Endothelial cell of umbilical vein (primary cell): ENCODE data around the gene ZDHHC14. TPM values are rescaled to one million over a fixed set of nuclear protein-coding genes. Genes with fewer than 3 reads are reported as not detected.

Source experiments
- BruUV-seq: library from RNA; stranded (reverse); fragments of 400-500 nt; replicated peaks from 2 replicates; lab custom pipeline; 2021; lab: Mats Ljungman, UMichigan
- CTCF ChIA-PET: fragments of 300-600, 350-600 bp; sonication (Branson Sonifier 250); formaldehyde crosslinking; loops from one replicate; lab custom pipeline; 2021; ENCODE audit warnings: antibody characterized with exemption, inconsistent platforms; lab: Charles Lee
- POLR2A ChIA-PET: fragments of 300-600, 350-600 bp; sonication (Branson Sonifier 250); formaldehyde crosslinking; loops from one replicate; lab custom pipeline; 2021; ENCODE audit warnings: antibody characterized with exemption, inconsistent platforms; lab: Charles Lee
- DNase-seq: peaks from one replicate; pipeline ENCODE4 v3.0.0-alpha.2; 2011; ENCODE audit warnings: low read depth, low spot score
- FAIRE-seq: peaks from 2 replicates; lab custom pipeline; 2011; peaks lifted over from hg19 to GRCh38; lab: Jason Lieb, UNC
- H2AFZ ChIP-seq: 2 replicates; pipeline ENCODE4 v1.6.0; 2012; ENCODE audit warnings: low read depth, low read length, control low read depth, inconsistent platforms
- H3K27ac ChIP-seq: 2 replicates; pipeline ENCODE4 v1.5.1; 2011; ENCODE audit warnings: low read depth, mild to moderate bottlenecking, control low read depth, low read length, moderate library complexity; ENCODE audit not compliant: insufficient read depth
- H3K27me3 ChIP-seq, 2 experiments: 2 replicates each; pipeline versions ENCODE4 v1.6.0 to v1.6.1; 2011; ENCODE audit warnings: low read length in 2 of 2, mixed read lengths in 1 of 2; ENCODE audit not compliant: control insufficient read depth in 2 of 2, insufficient read depth in 2 of 2
- H3K36me3 ChIP-seq, 2 experiments: 2 replicates in 1 of 2; 3 replicates in 1 of 2; pipeline ENCODE4 v1.5.1; 2011; ENCODE audit warnings: low read length in 2 of 2, mild to moderate bottlenecking in 1 of 2, moderate library complexity in 1 of 2; ENCODE audit not compliant: control insufficient read depth in 2 of 2, insufficient read depth in 2 of 2; ENCODE audit errors: extremely low read depth in 1 of 2
- H3K4me1 ChIP-seq: 3 replicates; pipeline ENCODE4 v1.5.1; 2011; ENCODE audit warnings: mild to moderate bottlenecking, low read length; ENCODE audit not compliant: control insufficient read depth, insufficient read depth; ENCODE audit errors: extremely low read depth
- H3K4me2 ChIP-seq: 2 replicates; pipeline ENCODE4 v1.6.1; 2011; ENCODE audit warnings: low read length, control low read depth, mixed read lengths; ENCODE audit not compliant: insufficient read depth
- H3K4me3 ChIP-seq, 3 experiments: fragments of 200-600 bp in 1 of 3; sonication (generic), shearing (Covaris generic) in 1 of 3; replicated peaks in 1 of 3; 2 replicates each; pipeline ENCODE4 v1.5.1; 2011 to 2016; ENCODE audit warnings: control low read depth in 3 of 3, low read length in 3 of 3, mild to moderate bottlenecking in 2 of 3, inconsistent platforms in 1 of 3, low read depth in 1 of 3, moderate library complexity in 1 of 3; ENCODE audit not compliant: insufficient read depth in 1 of 3
- H3K79me2 ChIP-seq: 2 replicates; pipeline ENCODE4 v1.6.0; 2012; ENCODE audit warnings: low read length, inconsistent platforms; ENCODE audit not compliant: control insufficient read depth, insufficient read depth
- H3K9ac ChIP-seq: replicated peaks from 2 replicates; pipeline ENCODE3; 2011; ENCODE audit warnings: low read length, control low read depth; ENCODE audit not compliant: insufficient read depth; ENCODE audit errors: extremely low read depth
- H3K9me1 ChIP-seq: replicated peaks from 3 replicates; pipeline ENCODE4 v1.6.0; 2011; ENCODE audit warnings: mild to moderate bottlenecking, low read length; ENCODE audit not compliant: control insufficient read depth, insufficient read depth; ENCODE audit errors: extremely low read depth
- H3K9me3 ChIP-seq: replicated peaks from 2 replicates; pipeline ENCODE4 v1.5.1; 2012; ENCODE audit warnings: low read length, inconsistent platforms; ENCODE audit not compliant: control insufficient read depth, insufficient read depth
- H4K20me1 ChIP-seq: replicated peaks from 2 replicates; pipeline ENCODE3; 2011; ENCODE audit warnings: mild to moderate bottlenecking, low read length; ENCODE audit not compliant: control insufficient read depth, insufficient read depth; ENCODE audit errors: extremely low read depth
- JUN ChIP-seq: IDR thresholded peaks from 2 replicates; pipeline ENCODE4 v1.6.1; 2011; ENCODE audit warnings: borderline replicate concordance, low read depth; ENCODE audit not compliant: insufficient read length, insufficient read depth
- MAX ChIP-seq: IDR thresholded peaks from 2 replicates; pipeline ENCODE4 v1.6.1; 2011; ENCODE audit not compliant: insufficient read depth, insufficient read length
- POLR2A ChIP-seq: IDR thresholded peaks from 2 replicates; pipeline ENCODE4 v1.6.1; 2012; ENCODE audit warnings: low read depth, mild to moderate bottlenecking, control low read depth, low read length
- POLR2AphosphoS5 ChIP-seq: IDR thresholded peaks from 2 replicates; pipeline ENCODE4 v1.6.1; 2012; ENCODE audit warnings: low read depth, mild to moderate bottlenecking, control low read depth, low read length, moderate library complexity; ENCODE audit not compliant: insufficient read depth
- dilution Hi-C: fragments of 300-500 bp; cut with MboI; formaldehyde crosslinking; loops from one replicate; pipeline ENCODE4 v1.15.0; 2019; ENCODE audit warnings: low sequenced_read_pairs; ENCODE audit not compliant: extremely low pct_ligation_motif_present
- intact Hi-C: fragments of 100-400 bp; cut with micrococcal nuclease; formaldehyde crosslinking; loops from one replicate; pipeline ENCODE4 v1.10.0; 2022
- polyA plus RNA-seq, 4 experiments: library from polyadenylated mRNA; depleted of rRNA in 3 of 4; stranded (reverse) in 3 of 4; unstranded in 1 of 4; fragments of >200 nt; gene quantifications; 2 replicates each; pipeline versions ENCODE4 v1.2.1 to v1.2.3, GENCODE V29; 2011 to 2012; ENCODE audit warnings: missing spikeins in 1 of 4
- total RNA-seq: library from RNA; stranded (reverse); gene quantifications from 2 replicates; pipeline ENCODE4 v1.2.3, GENCODE V29; 2021
- TF ChIP-seq, protein P1 (sequence below), 2 donors: IDR thresholded peaks; 1 replicate in 1 of 2; 2 replicates in 1 of 2; pipeline ENCODE4 v1.5.1; 2011; ENCODE audit warnings: low read length in 2 of 2, mild to moderate bottlenecking in 2 of 2, moderate library complexity in 2 of 2, control low read depth in 1 of 2, inconsistent platforms in 1 of 2, low read depth in 1 of 2; ENCODE audit not compliant: insufficient read depth in 1 of 2; ENCODE audit errors: extremely low read depth in 1 of 2

Gene ZDHHC14
- total and polyA plus RNA-seq, 2 donors (not counting 3 experiments of a cell fraction or from before 2014, with no cell fraction given) = 23.0 to 25.6 TPM

DNA sequence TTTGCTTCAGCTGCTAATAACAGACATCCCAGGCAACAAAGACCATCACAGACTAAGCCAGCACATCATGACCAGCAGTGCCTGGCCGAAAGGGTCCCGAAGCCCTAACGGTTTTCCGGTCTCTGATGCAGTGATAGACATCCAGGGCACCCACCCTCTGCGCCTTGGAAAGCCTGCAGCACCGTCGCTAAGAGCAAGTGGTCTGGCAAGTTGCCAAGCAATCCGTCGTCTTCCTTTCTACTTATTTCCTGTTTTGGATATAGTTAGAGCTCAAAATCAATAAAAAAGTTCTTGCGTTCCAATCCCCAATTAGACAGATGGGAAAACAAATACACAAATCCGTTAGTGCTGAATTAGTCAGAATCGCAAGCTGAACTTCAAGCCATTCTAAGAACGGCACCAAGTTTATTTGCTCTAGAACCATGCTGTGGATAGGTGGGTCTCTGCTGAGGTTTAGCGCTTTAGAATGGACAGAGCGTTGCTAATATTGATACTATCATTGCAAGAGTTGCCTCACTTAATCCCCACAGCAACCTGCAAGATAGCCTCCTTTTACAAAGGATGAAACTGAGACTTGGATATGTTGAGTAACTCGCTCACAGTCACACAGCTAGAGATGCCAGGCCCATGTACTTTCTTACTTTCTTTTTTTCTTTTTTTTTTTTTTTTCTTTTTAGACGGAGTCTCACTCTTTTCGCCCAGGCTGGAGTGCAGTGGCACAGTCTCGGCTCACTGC, 278.7 kb downstream of the ZDHHC14 start:
- Histone ChIP-seq H3K36me3 (no peaks in the 10 kb centered on the region), H3K4me1 (peaks cover 8% of the 10 kb centered on the region), H3K27me3 (no peaks in the 10 kb centered on the region), H3K9me3 (no peaks in the 10 kb centered on the region), H3K4me3 (no peak overlapping the region), H3K9ac (no peak overlapping the region), H4K20me1 (no peaks in the 10 kb centered on the region), H3K9me1 (no peaks in the 10 kb centered on the region), H2AFZ (no peak overlapping the region), H3K79me2 (no peaks in the 10 kb centered on the region), H3K4me2 (no peak overlapping the region), H3K27ac (no peak overlapping the region)
- dilution Hi-C loops = no loop called here
- intact Hi-C loops = no loop called here
- peak; percentile 12 for TF ChIP-seq POLR2AphosphoS5
- no peak for TF ChIP-seq MAX
- no peak for TF ChIP-seq JUN
- TF ChIP-seq, protein P1, sequence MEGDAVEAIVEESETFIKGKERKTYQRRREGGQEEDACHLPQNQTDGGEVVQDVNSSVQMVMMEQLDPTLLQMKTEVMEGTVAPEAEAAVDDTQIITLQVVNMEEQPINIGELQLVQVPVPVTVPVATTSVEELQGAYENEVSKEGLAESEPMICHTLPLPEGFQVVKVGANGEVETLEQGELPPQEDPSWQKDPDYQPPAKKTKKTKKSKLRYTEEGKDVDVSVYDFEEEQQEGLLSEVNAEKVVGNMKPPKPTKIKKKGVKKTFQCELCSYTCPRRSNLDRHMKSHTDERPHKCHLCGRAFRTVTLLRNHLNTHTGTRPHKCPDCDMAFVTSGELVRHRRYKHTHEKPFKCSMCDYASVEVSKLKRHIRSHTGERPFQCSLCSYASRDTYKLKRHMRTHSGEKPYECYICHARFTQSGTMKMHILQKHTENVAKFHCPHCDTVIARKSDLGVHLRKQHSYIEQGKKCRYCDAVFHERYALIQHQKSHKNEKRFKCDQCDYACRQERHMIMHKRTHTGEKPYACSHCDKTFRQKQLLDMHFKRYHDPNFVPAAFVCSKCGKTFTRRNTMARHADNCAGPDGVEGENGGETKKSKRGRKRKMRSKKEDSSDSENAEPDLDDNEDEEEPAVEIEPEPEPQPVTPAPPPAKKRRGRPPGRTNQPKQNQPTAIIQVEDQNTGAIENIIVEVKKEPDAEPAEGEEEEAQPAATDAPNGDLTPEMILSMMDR (IDR thresholded peaks at IDR 0.05; ENCODE audit: extremely low read depth in 1 of 2, insufficient read depth in 1 of 2, low read depth in 1 of 2, low read length in 2 of 2) = no peak
- TF ChIP-seq POLR2A = no peak
- peak; percentile 78 for DNase-seq
- peak; percentile 90 for FAIRE-seq
- BruUV-seq = no TSS peak
- POLR2A ChIA-PET = no interaction called here
- CTCF ChIA-PET = interaction anchor here (1.0 to 1.4 kb wide), 4 partner anchors 17 to 345 kb away, joined by 3 to 5 read pairs (median 4); no protein-coding TSS in a partner anchor
